GM23248 (cell line): ENCODE measurements around the gene TIRAP. TPM values are rescaled to one million over a fixed set of nuclear protein-coding genes. Genes with fewer than 3 reads are reported as not detected.

Experiments
- DNase-seq: peaks from one replicate; pipeline ENCODE4 v3.0.0-alpha.2; 2015
- H2AFZ ChIP-seq: fragments of 200-600 bp; sonication (generic); 2 replicates; pipeline ENCODE4 v1.6.1; 2016; ENCODE audit warnings: antibody characterized with exemption
- H3F3A ChIP-seq: fragments of 200-600 bp; sonication (generic); 2 replicates; pipeline ENCODE4 v1.6.1; 2016; ENCODE audit warnings: mild to moderate bottlenecking, antibody characterized with exemption, mixed run types; ENCODE audit not compliant: insufficient read depth
- H3K27ac ChIP-seq: fragments of 200-600 bp; sonication (generic); 2 replicates; pipeline ENCODE4 v1.5.1; 2016; ENCODE audit warnings: mild to moderate bottlenecking
- H3K27me3 ChIP-seq: fragments of 200-600 bp; sonication (generic); replicated peaks from 2 replicates; pipeline ENCODE4 v1.6.1; 2016; ENCODE audit warnings: mild to moderate bottlenecking; ENCODE audit not compliant: insufficient read depth
- H3K36me3 ChIP-seq: fragments of 200-600 bp; sonication (generic); 2 replicates; pipeline ENCODE4 v1.6.1; 2016; ENCODE audit warnings: low read depth, mild to moderate bottlenecking
- H3K4me1 ChIP-seq: fragments of 200-600 bp; sonication (generic); 2 replicates; pipeline ENCODE4 v1.6.1; 2016; ENCODE audit warnings: mild to moderate bottlenecking; ENCODE audit not compliant: insufficient read depth
- H3K4me2 ChIP-seq: fragments of 200-600 bp; sonication (generic); one replicate; pipeline ENCODE4 v1.6.1; 2016; ENCODE audit warnings: mild to moderate bottlenecking; ENCODE audit not compliant: unreplicated experiment
- H3K4me3 ChIP-seq: fragments of 200-600 bp; sonication (generic); 2 replicates; pipeline ENCODE4 v1.5.1; 2016; ENCODE audit warnings: mild to moderate bottlenecking
- H3K79me2 ChIP-seq: fragments of 200-600 bp; sonication (generic); 2 replicates; pipeline ENCODE4 v1.6.1; 2016; ENCODE audit warnings: mild to moderate bottlenecking; ENCODE audit not compliant: insufficient read depth
- H3K9ac ChIP-seq: fragments of 200-600 bp; sonication (generic); 2 replicates; pipeline ENCODE4 v1.6.1; 2016; ENCODE audit warnings: mild to moderate bottlenecking
- H3K9me2 ChIP-seq: fragments of 200-600 bp; sonication (generic); 2 replicates; pipeline ENCODE4 v1.6.1; 2016; ENCODE audit warnings: mixed run types, mild to moderate bottlenecking, moderate library complexity; ENCODE audit not compliant: insufficient read depth
- H3K9me3 ChIP-seq: fragments of 200-600 bp; sonication (generic); one replicate; pipeline ENCODE4 v1.6.1; 2017; ENCODE audit warnings: low read depth
- H4K20me1 ChIP-seq: fragments of 200-600 bp; sonication (generic); 2 replicates; pipeline ENCODE4 v1.6.0; 2016; ENCODE audit not compliant: insufficient read depth
- EZH2 ChIP-seq: fragments of 200-600 bp; sonication (generic); IDR thresholded peaks from 2 replicates; pipeline ENCODE4 v1.6.1; 2018; ENCODE audit warnings: antibody characterized with exemption, mild to moderate bottlenecking; ENCODE audit not compliant: insufficient read depth, poor library complexity, severe bottlenecking
- EZH2phosphoT487 ChIP-seq: fragments of 200-600 bp; sonication (generic); IDR thresholded peaks from 2 replicates; pipeline ENCODE4 v1.6.1; 2018; ENCODE audit warnings: antibody characterized with exemption, moderate library complexity, mild to moderate bottlenecking, low read depth; ENCODE audit not compliant: insufficient read depth
- WGBS, 2 experiments: methylation state at CpG; one replicate each; pipeline ENCODE4 v1.1.6; 2015 to 2017; ENCODE audit warnings: low lambda C conversion rate in 2 of 2, low coverage in 1 of 2; ENCODE audit errors: missing lambda C conversion rate in 2 of 2; 5-methylcytosine and 5-hydroxymethylcytosine counted together
- in situ Hi-C: fragments of 300-500 bp; cut with MboI; formaldehyde crosslinking; loops from 2 replicates; pipeline ENCODE4 v1.15.0; 2020
- polyA plus RNA-seq: library from polyadenylated mRNA; unstranded; fragments of >200 nt; fragmentation: Nextera tagmentation; extraction: Ambion mirVana; gene quantifications from 2 replicates; pipeline ENCODE4 v1.2.1, GENCODE V29; 2016
- total RNA-seq: library from RNA; depleted of rRNA; stranded (reverse); fragments of >200 nt; shearing (Covaris generic); gene quantifications from 2 replicates; pipeline ENCODE4 v1.2.3, GENCODE V29; 2014; rRNA removed

The TIRAP gene
- total RNA-seq (3.8 TPM in 2 replicates), polyA plus RNA-seq (2.8 and 3.2 TPM in 2 replicates)

- 1 to 2% methylated on average over 52 to 69 of the region's 82 CpGs for WGBS, 2 experiments
- Histone ChIP-seq H3K9me3 (no peaks in the 10 kb centered on the region), H3K4me3 (peak within 1 kb of the TSS; percentile 85), H3F3A (peaks cover 30% of the 10 kb centered on the region), H3K4me1 (peaks cover 14% of the 10 kb centered on the region; the same call in 1 of the 2 replicates), H4K20me1 (peaks cover 10% of the 10 kb centered on the region; the same call in 1 of the 2 replicates), H3K9me2 (no peaks in the 10 kb centered on the region), H2AFZ (peak within 1 kb of the TSS; percentile 93), H3K27ac (peak within 1 kb of the TSS; percentile 74), H3K4me2 (peak within 1 kb of the TSS; percentile 79), H3K27me3 (no peaks in the 10 kb centered on the region), H3K9ac (peak within 1 kb of the TSS; percentile 88), H3K79me2 (peaks cover 16% of the 10 kb centered on the region), H3K36me3 (no peaks in the 10 kb centered on the region)
- peak; percentile 82 for DNase-seq
- in situ Hi-C loops = no loop called here
- TF ChIP-seq EZH2 (no peak), EZH2phosphoT487 (no peak)
These were observed at the start of gene TIRAP for GRCh38 chr11:126282736-126283591. Gene TIRAP, plus strand, starts transcription at chr11:126283093. Its CDS starts 7,802 bp downstream, at chr11:126290895.

GRCh38 chr11:126233391-126233790 is 49.5 kb upstream of the TIRAP start:
- peak; percentile 13 for DNase-seq
- no peaks in the 10 kb centered on the region for H3K36me3 ChIP-seq
- peaks cover 12% of the 10 kb centered on the region for H3K79me2 ChIP-seq
- H3K4me1 ChIP-seq = no peaks in the 10 kb centered on the region
- no peaks in the 10 kb centered on the region for H3K9me3 ChIP-seq
- 0 out of 2 replicates have a peak, but pooled peaks cover 5% of the 10 kb centered on the region for H3F3A ChIP-seq
- no peak overlapping the region for H2AFZ ChIP-seq
- H3K27ac ChIP-seq = no peak overlapping the region
- H3K27me3 ChIP-seq = no peaks in the 10 kb centered on the region
- H4K20me1 ChIP-seq = no peaks in the 10 kb centered on the region
- H3K4me3 ChIP-seq = no peak overlapping the region
- no peak overlapping the region for H3K9ac ChIP-seq
- no peak for TF ChIP-seq EZH2
- TF ChIP-seq EZH2phosphoT487 = no peak
- in situ Hi-C loops = no loop called here
- WGBS, 2 experiments = 98% methylated on average over 4 of the region's 4 CpGs
- no peak overlapping the region for H3K4me2 ChIP-seq
- H3K9me2 ChIP-seq = no peaks in the 10 kb centered on the region

GRCh38 chr11:126246636-126247035 is 36.3 kb upstream of the TIRAP start:
- Histone ChIP-seq H3K27me3 (no peaks in the 10 kb centered on the region), H3K9me2 (no peaks in the 10 kb centered on the region), H3K36me3 (peaks cover 17% of the 10 kb centered on the region; the same call in 1 of the 2 replicates), H4K20me1 (no peaks in the 10 kb centered on the region), H3K4me1 (peaks cover 12% of the 10 kb centered on the region), H3K79me2 (peaks cover 4% of the 10 kb centered on the region; the same call in 1 of the 2 replicates), H3K4me2 (peak overlapping the region; percentile 44), H3K4me3 (no peak overlapping the region), H3F3A (peaks cover 17% of the 10 kb centered on the region), H3K27ac (peak overlapping the region; percentile 29), H3K9ac (no peak overlapping the region; the same call in 1 of the 2 replicates), H3K9me3 (no peaks in the 10 kb centered on the region), H2AFZ (no peak overlapping the region)
- DNase-seq = peak; percentile 67
- WGBS, 2 experiments = 83 to 91% methylated on average over 2 of the region's 2 CpGs
- in situ Hi-C loops = no loop called here
- TF ChIP-seq EZH2phosphoT487 = no peak
- TF ChIP-seq EZH2 = no peak

GRCh38 chr11:126253265-126253664 is 29.6 kb upstream of the TIRAP start:
- no peaks in the 10 kb centered on the region for H4K20me1 ChIP-seq
- peaks cover 13% of the 10 kb centered on the region for H3K4me1 ChIP-seq
- no peak overlapping the region for H3K4me2 ChIP-seq
- H3K79me2 ChIP-seq = no peaks in the 10 kb centered on the region
- H3K9me2 ChIP-seq = no peaks in the 10 kb centered on the region
- 97 to 99% methylated on average over 4 of the region's 4 CpGs for WGBS, 2 experiments
- TF ChIP-seq EZH2 (no peak), EZH2phosphoT487 (no peak)
- H3K27me3 ChIP-seq = no peaks in the 10 kb centered on the region
- H3K27ac ChIP-seq = no peak overlapping the region
- no peak overlapping the region for H3K4me3 ChIP-seq
- no peak overlapping the region for H3K9ac ChIP-seq
- no peaks in the 10 kb centered on the region for H3K9me3 ChIP-seq
- H2AFZ ChIP-seq = no peak overlapping the region
- H3K36me3 ChIP-seq = peaks cover 7% of the 10 kb centered on the region
- in situ Hi-C loops = no loop called here
- H3F3A ChIP-seq = peaks cover 17% of the 10 kb centered on the region; the same call in 1 of the 2 replicates
- no peak for DNase-seq
